Astrocyte of the cerebellum (primary cell): ENCODE data around the gene PXDC1.
A peak's percentile ranks its signal among the peaks of the same experiment; 100 is the strongest.

ENCODE experiments used
- DNase-seq: peaks from one replicate; pipeline ENCODE4 v3.0.0-alpha.2; 2011; ENCODE audit warnings: low read depth
- H3K4me3 ChIP-seq: 2 replicates; pipeline ENCODE4 v1.5.1; 2011; ENCODE audit warnings: mild to moderate bottlenecking, low read depth, low read length, moderate library complexity
- CTCF ChIP-seq: IDR thresholded peaks from 2 replicates; pipeline ENCODE4 v1.5.1; 2012; ENCODE audit warnings: low read length, low read depth, moderate library complexity, mild to moderate bottlenecking; ENCODE audit errors: missing control alignments
- in situ Hi-C: cut with HindIII; loops from 2 replicates; pipeline ENCODE4 v1.10.0; 2017; ENCODE audit warnings: low sequenced_read_pairs

The PXDC1 gene

DNA sequence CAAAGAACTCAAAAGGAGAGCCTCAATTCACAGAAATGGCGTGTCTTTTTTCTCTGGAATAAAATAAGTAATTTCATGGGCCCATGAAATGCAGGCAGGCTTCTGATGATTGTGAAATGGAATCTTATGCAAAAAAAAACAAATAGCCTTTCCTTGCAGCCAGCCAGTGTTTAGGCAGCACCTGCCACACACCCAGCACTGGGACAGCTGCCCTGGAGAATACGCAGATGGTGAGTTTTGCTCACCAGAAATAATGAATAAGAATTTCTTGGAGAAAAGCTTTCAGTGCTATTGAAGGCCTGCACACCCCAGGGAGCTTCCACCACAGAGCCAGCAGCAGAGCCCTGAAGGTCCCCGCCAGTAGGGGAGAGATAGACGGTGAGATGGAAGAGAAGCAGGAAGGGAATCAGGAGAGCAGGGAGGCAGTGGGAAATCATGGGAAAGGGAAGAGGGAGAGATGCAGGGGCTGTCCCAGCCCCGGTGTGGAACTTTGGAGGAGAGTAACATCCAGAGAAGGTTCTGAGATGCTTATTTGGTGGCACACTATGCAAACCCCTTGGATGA lies 54.9 kb downstream of the PXDC1 start:
- H3K4me3 ChIP-seq: no peak overlapping the region
- no peak for TF ChIP-seq CTCF
- DNase-seq: peak; percentile 77
- in situ Hi-C loops: no loop called here

- H3K4me3 ChIP-seq: no peak overlapping the region
- DNase-seq: no peak
- no peak for TF ChIP-seq CTCF
- in situ Hi-C loops: no loop called here
Measured at GRCh38 chr6:3695065-3695817, 56.3 kb downstream of the PXDC1 start.

- no peak for DNase-seq
- H3K4me3 ChIP-seq: no peak overlapping the region
- in situ Hi-C loops: no loop called here
- no peak for TF ChIP-seq CTCF
Measured at GRCh38 chr6:3693831-3694230, 57.7 kb downstream of the PXDC1 start.

DNA sequence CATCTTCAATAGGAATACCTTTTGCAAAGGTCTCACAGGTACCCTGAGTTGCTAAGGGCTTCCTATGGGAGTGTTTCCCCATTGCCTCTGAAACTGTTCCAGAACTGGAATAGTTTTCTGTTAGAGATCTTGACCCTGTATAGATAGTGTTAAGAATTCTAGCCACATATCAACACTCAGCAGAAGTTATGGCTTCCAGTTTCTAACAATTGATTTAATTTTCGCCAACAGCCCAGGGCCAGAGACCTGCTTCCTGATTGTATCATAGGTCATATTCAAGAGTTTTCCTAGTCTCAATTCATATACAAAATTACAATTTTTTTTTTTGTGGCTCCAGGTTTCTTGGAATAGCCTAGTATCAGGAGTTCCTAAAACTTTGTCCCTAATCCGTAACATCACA lies 61.0 kb downstream of the PXDC1 start:
- TF ChIP-seq CTCF: no peak
- no peak overlapping the region for H3K4me3 ChIP-seq
- in situ Hi-C loops: no loop called here
- DNase-seq: no peak

GRCh38 chr6:3687847-3688246 lies 63.7 kb downstream of the PXDC1 start:
- TF ChIP-seq CTCF: no peak
- no peak for DNase-seq
- H3K4me3 ChIP-seq: no peak overlapping the region
- in situ Hi-C loops: no loop called here

DNA sequence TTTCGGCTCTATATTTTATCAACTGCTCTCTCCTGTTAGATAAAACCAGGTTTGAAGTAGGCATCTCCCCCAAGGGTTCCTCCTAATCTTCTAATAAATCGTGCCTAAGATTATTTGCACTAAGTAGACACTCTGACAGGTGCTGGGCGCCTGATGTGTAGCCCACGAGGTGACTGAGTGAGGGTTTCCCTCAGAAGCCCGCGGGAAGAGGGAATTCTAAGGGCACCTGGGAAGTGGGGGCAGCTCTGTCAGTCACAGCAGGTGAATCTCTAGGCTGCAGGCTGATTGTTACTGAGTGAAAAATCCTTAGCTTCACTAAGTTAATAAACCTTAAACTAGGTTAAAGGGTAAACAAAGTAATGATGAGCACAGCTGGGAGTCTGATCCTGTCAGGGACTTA lies 68.2 kb downstream of the PXDC1 start:
- no peak for TF ChIP-seq CTCF
- in situ Hi-C loops: no loop called here

More for the DNA sequence above, 68.2 kb downstream of the PXDC1 start:
- no peak overlapping the region for H3K4me3 ChIP-seq
- DNase-seq: no peak
